GM21723 (cell line): ENCODE measurements around the gene C15orf40.
"Not testable (repeated sequence)": the region's sequence is repeated elsewhere in the genome, so short reads cannot be mapped to it uniquely, and the experiment has no call there.

Experiments
- ATAC-seq: cut with Tn5 transposase; IDR thresholded peaks from one replicate; pipeline ENCODE4 v1.9.1; 2021; ENCODE audit warnings: mild to moderate bottlenecking, moderate library complexity; ENCODE audit not compliant: unreplicated experiment

The C15orf40 gene

DNA sequence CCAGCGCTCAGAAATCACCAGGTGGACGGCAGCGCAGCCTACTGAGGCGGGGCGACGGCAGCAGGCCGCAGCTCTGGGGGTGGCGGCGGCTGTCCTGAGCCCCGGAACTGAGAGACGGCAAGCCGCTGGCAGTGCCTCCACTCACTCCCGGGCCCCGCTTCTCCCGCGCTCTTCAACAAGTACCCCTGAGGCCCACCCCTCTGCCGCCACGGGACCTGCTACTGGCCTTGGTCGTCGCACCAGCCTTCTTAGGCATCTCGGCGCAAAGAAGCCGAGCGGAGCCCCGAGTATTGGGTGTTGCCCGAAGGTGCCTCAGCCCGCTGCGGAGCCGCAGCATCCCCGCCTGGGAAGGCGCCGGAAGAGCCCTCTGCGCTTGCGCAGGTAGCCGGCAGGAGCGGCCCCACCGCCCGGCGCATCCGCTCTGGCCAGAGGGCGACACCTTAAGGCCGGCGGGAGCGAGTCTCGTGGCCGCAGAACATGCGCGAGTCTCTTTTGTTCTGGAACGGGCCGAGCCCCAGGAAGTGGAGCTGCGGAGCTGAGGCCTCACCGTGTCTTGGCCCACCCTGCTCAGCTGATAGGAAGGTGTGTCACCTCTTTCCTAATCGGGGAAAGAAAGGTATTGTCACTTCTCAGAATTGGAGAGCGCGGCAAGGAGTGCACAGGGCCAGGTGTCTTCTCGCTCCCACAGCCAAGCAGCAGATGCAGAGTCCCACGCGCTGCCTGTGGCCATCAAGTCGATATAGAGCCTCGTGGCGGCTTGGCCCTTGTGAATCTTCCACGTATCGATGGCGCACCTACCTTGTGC is at the start of gene C15orf40:
Gene C15orf40, minus strand, starts transcription at position 369 of the 805 bp plus-strand sequence. Its CDS starts 32 bp downstream, at position 337.
- peak; percentile 89 for ATAC-seq

DNA sequence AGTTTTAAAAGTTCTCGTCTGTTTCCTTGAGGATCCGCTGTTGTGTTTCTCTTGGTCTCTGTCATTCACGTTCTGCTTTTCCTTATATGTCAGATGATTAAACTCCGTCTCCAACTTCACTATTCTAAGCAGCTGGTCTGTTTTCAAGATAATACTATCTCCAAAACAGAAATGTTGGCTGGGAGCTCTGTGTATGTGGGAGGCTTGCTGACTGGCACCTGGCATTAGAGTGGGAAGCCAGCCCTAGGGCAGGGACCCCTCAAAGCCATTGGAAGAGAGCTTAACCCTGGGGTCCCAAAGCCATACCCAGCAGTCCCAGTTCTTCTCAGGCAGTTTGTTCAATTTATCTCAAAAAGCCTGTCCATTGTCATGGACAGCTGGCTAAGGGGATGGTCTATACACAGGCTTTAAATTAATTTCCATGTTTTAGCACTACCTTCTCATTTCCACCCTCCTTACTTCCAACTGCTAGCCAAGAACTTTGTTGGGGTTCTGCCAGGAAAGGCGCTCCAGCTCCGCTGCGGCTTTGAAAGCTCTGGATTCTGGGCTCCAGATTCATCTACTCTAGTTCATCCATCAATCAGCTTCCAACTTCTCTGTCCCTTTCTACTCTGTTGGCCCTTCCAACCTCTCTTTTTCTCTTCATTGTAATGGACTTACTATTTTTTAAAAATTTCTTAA is 46.4 kb upstream of the C15orf40 start:
- ATAC-seq: no peak

GRCh38 chr15:83057002-83057401 is 45.6 kb upstream of the C15orf40 start:
- no peak for ATAC-seq

- ATAC-seq: no peak
These were observed 41.7 kb upstream of the C15orf40 start for GRCh38 chr15:83053151-83053550.

DNA sequence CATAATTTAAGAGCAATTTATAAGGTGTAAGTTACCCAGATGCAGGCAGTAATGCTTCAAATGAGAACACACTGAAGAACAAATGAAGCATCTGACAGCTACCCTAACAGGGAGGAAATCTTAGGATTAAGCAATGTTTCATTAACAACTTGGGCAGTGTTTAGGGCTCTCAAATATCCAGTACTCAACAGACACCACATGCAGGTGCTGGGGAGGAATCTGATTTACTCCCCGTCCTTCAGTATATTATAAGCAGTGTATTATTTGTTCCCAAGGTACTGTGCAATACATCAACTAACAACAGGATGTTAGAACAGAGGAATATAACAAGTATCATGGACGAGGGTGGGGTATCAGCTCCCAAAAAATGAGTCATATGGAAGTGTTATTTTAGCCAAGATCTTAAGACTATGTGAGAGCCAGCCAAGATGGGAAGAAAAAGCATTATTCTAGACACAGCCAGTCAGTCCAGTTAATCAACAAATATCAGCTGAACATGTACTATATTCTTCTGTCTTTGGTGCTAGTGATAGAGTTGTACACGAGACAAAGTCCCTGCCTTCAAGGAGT is 35.2 kb upstream of the C15orf40 start:
- no peak for ATAC-seq

GRCh38 chr15:83044156-83044555 is 32.7 kb upstream of the C15orf40 start:
- ATAC-seq: no peak

- ATAC-seq: no peak
These were observed 27.8 kb upstream of the C15orf40 start for GRCh38 chr15:83039206-83039605.

- ATAC-seq: no peak
These were observed 24.8 kb upstream of the C15orf40 start for GRCh38 chr15:83036253-83036652.

- ATAC-seq: not testable (repeated sequence)
These were observed 19.8 kb upstream of the C15orf40 start for GRCh38 chr15:83031234-83031633.

DNA sequence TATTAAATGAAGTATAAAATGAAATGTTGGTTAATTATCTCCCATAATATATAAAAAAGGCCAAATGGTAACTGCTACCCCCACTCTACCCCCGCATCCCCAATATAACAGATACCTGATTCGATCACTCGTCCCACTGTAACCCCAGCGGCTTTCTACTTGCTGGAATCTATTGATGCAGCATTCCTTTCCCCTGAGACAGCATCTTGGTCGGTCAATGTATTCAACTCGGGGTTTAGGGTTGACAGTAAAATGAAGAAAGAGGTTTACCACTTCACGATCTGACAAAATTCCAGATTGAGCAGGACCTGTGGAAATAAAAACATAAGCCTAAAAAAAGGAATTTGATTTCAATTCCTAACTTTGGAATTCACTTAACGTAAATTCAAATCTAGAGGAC is 18.6 kb upstream of the C15orf40 start:
- ATAC-seq: no peak

DNA sequence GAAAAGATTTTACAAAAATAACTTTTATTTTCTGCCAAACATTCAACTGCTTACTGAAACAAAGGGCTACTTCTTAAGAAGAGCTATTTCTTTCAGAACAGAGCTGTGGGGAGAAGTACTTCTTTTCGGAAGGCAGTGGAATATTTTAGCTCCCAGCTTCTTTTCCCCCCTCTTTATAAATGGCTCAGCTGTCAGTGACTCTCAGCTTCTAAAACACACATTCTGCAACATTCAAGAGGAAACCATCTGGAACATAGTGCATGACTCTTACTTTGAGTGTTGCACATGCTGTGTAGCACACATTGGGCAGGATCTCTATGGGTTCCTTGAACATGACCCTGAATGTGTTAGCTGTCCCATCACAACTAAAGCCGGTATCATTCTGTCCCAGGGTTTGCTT is 7.0 kb upstream of the C15orf40 start:
- ATAC-seq: no peak

GRCh38 chr15:83016906-83017305 is 5.5 kb upstream of the C15orf40 start:
- ATAC-seq: no peak

GRCh38 chr15:83015361-83015760 is 3.9 kb upstream of the C15orf40 start:
- ATAC-seq: no peak

DNA sequence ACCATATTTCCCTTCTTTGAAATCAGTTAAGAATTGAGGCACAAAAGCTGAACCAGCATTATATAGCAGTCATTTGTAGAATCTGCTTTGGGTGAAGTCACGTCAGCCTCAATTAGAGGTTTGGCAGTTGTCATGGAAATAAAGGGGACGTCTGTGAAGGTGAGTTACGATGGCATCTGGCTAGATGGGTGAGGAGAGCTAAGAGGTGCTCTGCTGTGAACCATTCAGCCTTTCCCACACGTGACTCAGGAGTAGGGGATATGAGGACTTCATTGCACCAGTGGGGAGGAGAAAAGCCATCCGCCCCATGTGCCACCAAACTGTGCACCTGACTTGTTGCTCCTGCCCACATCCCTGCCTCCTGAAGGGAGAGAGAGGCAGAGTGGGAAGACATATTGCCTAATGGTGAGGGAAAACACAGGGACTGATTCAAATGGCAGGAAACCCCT is 2.8 kb upstream of the C15orf40 start:
- ATAC-seq: no peak

DNA sequence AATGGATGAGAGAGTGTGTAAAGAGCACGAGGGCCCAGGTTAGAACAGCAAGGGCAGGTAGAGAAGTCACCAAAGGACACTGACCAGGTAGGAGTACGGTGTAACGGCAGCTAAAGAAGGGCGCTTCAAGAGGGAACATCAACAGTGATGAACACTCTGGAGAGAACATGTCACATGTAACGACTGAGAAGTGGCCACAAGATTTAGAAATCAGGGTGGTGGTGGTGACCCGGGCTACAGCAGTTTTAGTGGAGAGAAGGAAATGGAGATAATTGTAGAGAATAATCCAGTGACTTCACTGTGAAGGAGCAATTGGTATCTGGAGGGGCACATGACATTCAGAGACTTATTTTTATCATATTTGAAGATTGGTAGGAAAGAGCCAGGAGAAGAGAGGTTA is 1.2 kb upstream of the C15orf40 start:
- no peak for ATAC-seq

- no peak for ATAC-seq
These were observed 612 bp upstream of the C15orf40 start for GRCh38 chr15:83012076-83012426.

GRCh38 chr15:83010709-83011270 is 649 bp downstream of the C15orf40 start:
- ATAC-seq: peak; percentile 72

DNA sequence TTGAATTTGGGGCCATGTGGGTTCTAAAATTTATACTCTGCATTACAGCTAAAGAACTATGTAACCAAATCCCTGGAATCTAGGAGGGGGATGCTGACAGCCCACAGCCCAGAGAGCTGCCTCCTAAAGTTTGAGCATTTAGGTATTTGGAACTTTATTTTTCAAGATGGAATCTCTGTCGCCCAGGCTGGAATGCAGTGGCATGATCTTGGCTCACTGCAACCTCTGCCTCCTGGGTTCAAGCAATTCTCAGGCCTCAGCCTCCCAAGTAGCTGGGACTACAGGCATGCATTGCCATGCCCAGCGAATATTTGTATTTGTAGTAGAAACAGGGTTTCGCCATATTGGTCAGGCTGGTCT is 10.8 kb downstream of the C15orf40 start:
- ATAC-seq: not testable (repeated sequence)

GRCh38 chr15:82999905-83000671 is 11.4 kb downstream of the C15orf40 start:
- no peak for ATAC-seq

DNA sequence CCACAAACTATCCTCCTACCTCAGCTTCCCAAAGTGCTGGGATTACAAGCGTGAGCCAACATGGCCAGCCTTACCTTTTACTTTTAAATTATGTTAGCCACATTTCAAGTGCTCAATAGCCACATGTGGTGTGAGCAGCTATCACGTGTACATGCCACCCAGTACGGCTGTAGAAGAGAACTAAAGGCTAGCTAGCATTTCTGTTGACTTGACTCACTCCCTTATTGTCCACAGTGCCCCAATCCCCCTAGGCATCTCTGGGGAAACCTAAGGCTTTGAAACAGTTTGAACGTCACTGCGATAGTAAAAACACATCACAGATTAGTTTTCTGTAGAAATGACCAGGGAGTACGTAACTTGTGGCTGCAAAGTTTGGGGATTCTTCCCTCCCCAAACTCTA is 12.0 kb downstream of the C15orf40 start:
- ATAC-seq: no peak

DNA sequence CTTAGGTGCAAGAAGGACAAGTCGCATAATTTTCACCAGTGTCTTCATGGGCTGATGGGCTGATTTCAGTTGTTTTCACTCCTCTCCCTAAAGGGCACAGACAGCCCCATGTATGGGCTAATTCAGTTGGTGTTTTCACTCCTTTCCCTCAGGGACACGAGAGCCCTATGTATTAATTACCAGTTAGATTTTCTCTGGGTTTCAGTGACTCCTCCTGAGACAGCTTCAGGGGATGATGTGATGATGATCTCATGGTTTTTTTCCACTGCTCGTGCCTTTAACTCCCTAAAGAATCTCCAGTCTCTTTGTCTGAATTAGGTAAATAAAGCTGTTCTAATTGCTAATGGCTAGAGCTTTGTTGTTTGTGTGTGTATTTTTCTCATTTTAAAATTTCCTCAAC is 15.5 kb downstream of the C15orf40 start:
- ATAC-seq: no peak
